Naive thymus-derived CD4-positive, alpha-beta T cell (primary cell): ENCODE measurements around the gene PDZRN4. TPM values are rescaled to one million over a fixed set of nuclear protein-coding genes. Genes with fewer than 3 reads are reported as not detected.

Experiments
- ATAC-seq: fragments of 150-1000 bp; cut with Tn5 transposase; 2 replicates; pipeline ENCODE4 v1.10.0; 2021; ENCODE audit warnings: mild to moderate bottlenecking, moderate library complexity
- CTCF ChIA-PET: fragments of 350-600 bp; sonication (Branson Sonifier 250); formaldehyde crosslinking; loops from one replicate; lab custom pipeline; 2021; ENCODE audit warnings: antibody characterized with exemption; lab: Charles Lee
- POLR2A ChIA-PET: fragments of 350-600 bp; sonication (Branson Sonifier 250); formaldehyde crosslinking; loops from one replicate; lab custom pipeline; 2021; ENCODE audit warnings: antibody characterized with exemption, inconsistent platforms; lab: Charles Lee
- DNase-seq, 9 donors: peaks; one replicate each; pipeline versions ENCODE4 v3.0.0 to v3.0.0-alpha.2; 2020 to 2022; ENCODE audit warnings: mixed read lengths in 1 of 9
- H3K27ac ChIP-seq: one replicate; pipeline ENCODE4 v1.7.0; 2013; ENCODE audit warnings: mild to moderate bottlenecking, low read depth, low read length, moderate library complexity
- H3K27me3 ChIP-seq, 2 donors: one replicate each; pipeline ENCODE4 v1.7.0; 2013; ENCODE audit warnings: low read length in 2 of 2, mild to moderate bottlenecking in 2 of 2, moderate library complexity in 2 of 2; ENCODE audit not compliant: control insufficient read depth in 2 of 2, insufficient read depth in 2 of 2
- H3K36me3 ChIP-seq, 3 experiments: 1 replicate in 2 of 3; 2 replicates in 1 of 3; pipeline ENCODE4 v1.7.0; 2013; ENCODE audit warnings: low read length in 3 of 3, mild to moderate bottlenecking in 3 of 3, moderate library complexity in 1 of 3; ENCODE audit not compliant: insufficient read depth in 3 of 3, control insufficient read depth in 2 of 3
- H3K4me1 ChIP-seq, 2 donors: one replicate each; pipeline ENCODE4 v1.7.0; 2013; ENCODE audit warnings: low read length in 2 of 2, mild to moderate bottlenecking in 2 of 2, moderate library complexity in 1 of 2; ENCODE audit not compliant: control insufficient read depth in 2 of 2, insufficient read depth in 2 of 2
- H3K4me3 ChIP-seq: 2 replicates; pipeline ENCODE4 v1.7.0; 2013; ENCODE audit warnings: mild to moderate bottlenecking, low read length
- H3K9me3 ChIP-seq, 3 experiments: 1 replicate in 2 of 3; 2 replicates in 1 of 3; pipeline ENCODE4 v1.7.0; 2013; ENCODE audit warnings: low read length in 3 of 3; ENCODE audit not compliant: control insufficient read depth in 2 of 3
- H3K27ac Mint-ChIP-seq, 9 donors: one replicate each; pipeline ENCODE4 v1.8.0; 2020 to 2022; ENCODE audit warnings: mixed read lengths in 9 of 9, mild to moderate bottlenecking in 8 of 9, moderate library complexity in 5 of 9, inconsistent platforms in 2 of 9
- H3K27me3 Mint-ChIP-seq, 5 donors: one replicate each; pipeline ENCODE4 v1.8.0; 2021 to 2022; ENCODE audit warnings: mixed read lengths in 5 of 5, mild to moderate bottlenecking in 1 of 5
- H3K36me3 Mint-ChIP-seq, 5 donors: one replicate each; pipeline ENCODE4 v1.8.0; 2020 to 2022; ENCODE audit warnings: mixed read lengths in 5 of 5, mild to moderate bottlenecking in 3 of 5, inconsistent platforms in 1 of 5
- H3K4me1 Mint-ChIP-seq, 7 donors: one replicate each; pipeline ENCODE4 v1.8.0; 2020 to 2022; ENCODE audit warnings: mixed read lengths in 7 of 7, mild to moderate bottlenecking in 3 of 7, inconsistent platforms in 1 of 7
- H3K4me3 Mint-ChIP-seq, 10 donors: one replicate each; pipeline ENCODE4 v1.8.0; 2020 to 2022; ENCODE audit warnings: mild to moderate bottlenecking in 10 of 10, mixed read lengths in 10 of 10, moderate library complexity in 6 of 10, inconsistent platforms in 2 of 10
- H3K9me3 Mint-ChIP-seq, 11 donors: one replicate each; pipeline ENCODE4 v1.8.0; 2020 to 2022; ENCODE audit warnings: mixed read lengths in 11 of 11, mild to moderate bottlenecking in 4 of 11, inconsistent platforms in 1 of 11, moderate library complexity in 1 of 11
- intact Hi-C, 2 donors: fragments of 100-400 bp; cut with micrococcal nuclease; formaldehyde crosslinking; loops; one replicate each; pipeline ENCODE4 v1.15.1; 2023
- polyA plus RNA-seq, 2 donors: library from polyadenylated mRNA; unstranded; fragments of 300-500 nt; fragmentation: Illumina TruSeq; gene quantifications; one replicate each; pipeline ENCODE4 v1.2.3, GENCODE V29; 2021
- total RNA-seq, 6 experiments: library from RNA in 5 of 6; stranded (reverse) in 5 of 6; gene quantifications; 1 replicate in 5 of 6; 2 replicates in 1 of 6; pipeline ENCODE4 v1.2.3 and lab custom pipeline; 2021 to 2026

The PDZRN4 gene
- total and polyA plus RNA-seq, 7 experiments from 2014 or later, result not detected

DNA sequence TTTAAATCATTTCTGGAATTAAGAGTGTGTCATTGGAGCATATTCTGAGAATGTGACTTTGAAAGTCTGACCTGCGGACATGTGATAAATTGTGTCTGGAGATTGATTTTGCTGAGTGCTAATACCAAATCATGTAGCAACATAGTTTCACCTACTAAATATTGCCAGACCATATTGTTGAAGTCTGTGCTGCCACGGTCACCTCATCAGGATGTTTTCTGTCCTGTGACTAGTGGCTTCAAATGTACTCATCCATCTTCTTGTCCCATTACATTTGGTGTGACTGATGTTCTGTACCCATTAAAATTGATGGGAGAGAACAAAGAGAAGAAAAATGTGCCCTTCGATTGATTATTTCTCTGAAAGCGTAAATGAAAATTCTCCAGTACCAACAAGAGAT, 265.3 kb downstream of the PDZRN4 start:
- H3K27ac ChIP-seq, result no peak overlapping the region
- intact Hi-C loops, result no loop called here
- ChIA-PET CTCF (no interaction called here), POLR2A (no interaction called here)
- Mint-ChIP-seq H3K4me3 (no peak overlapping the region), H3K27ac (no peak overlapping the region), H3K36me3 (no peaks in the 10 kb centered on the region), H3K27me3 (no peaks in the 10 kb centered on the region), H3K9me3 (no peaks in the 10 kb centered on the region), H3K4me1 (no peaks in the 10 kb centered on the region)
- ATAC-seq, result no peak
- no peak overlapping the region for H3K4me3 ChIP-seq
- H3K36me3 ChIP-seq, result no peaks in the 10 kb centered on the region
- no peaks in the 10 kb centered on the region for H3K27me3 ChIP-seq
- no peaks in the 10 kb centered on the region for H3K4me1 ChIP-seq
- no peaks in the 10 kb centered on the region for H3K9me3 ChIP-seq
- DNase-seq, result no peak

DNA sequence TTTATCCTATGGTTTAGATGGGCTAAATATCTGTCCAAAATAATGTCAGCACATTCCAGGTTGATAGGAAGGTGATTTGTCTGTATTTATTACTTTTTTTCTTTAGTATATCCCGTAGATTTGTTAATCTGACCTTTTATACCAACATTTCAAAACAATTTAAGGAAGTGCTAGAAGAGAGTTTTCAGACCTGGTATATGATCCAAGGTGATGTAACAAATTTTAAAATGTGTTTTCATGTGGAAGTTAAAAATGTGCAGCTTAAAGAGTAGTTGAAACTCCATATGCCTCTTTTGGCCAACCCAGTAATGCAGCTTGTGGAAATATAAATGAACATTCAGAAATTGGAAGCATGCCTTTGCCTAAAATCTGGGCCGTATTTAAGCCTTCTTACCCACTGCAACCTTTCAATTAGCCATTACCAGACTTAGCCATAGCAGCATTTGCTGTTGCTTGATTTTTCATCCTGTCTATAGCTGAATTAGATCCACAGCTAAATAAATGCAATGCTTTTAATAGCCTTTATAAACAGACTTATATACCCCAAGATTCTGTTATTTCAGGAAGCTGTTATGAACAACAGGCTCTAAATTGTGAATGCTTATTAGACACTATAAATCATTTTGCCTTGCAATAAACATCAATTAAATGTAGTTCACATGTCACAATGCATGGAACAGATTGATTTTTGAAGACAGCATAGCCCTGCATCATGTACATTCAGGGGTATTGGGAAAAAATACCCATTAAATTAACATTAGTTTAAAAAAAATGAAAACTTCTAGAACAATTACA, 271.2 kb downstream of the PDZRN4 start:
- ATAC-seq (no peak), DNase-seq (no peak)
- peaks cover 0 to 4% (median 0%) of the 10 kb centered on the region in 5 donors for H3K27me3 Mint-ChIP-seq
- no peak overlapping the region for H3K4me3 ChIP-seq
- no peaks in the 10 kb centered on the region for H3K27me3 ChIP-seq
- H3K9me3 ChIP-seq, result no peaks in the 10 kb centered on the region
- H3K9me3 Mint-ChIP-seq, result no peaks in the 10 kb centered on the region
- ChIA-PET CTCF (no interaction called here), POLR2A (no interaction called here)
- no peaks in the 10 kb centered on the region for H3K36me3 Mint-ChIP-seq
- H3K4me3 Mint-ChIP-seq, result no peak overlapping the region
- no peaks in the 10 kb centered on the region for H3K36me3 ChIP-seq
- H3K4me1 ChIP-seq, result no peaks in the 10 kb centered on the region
- intact Hi-C loops, result no loop called here
- H3K4me1 Mint-ChIP-seq, result no peaks in the 10 kb centered on the region
- H3K27ac Mint-ChIP-seq, result no peak overlapping the region
- no peak overlapping the region for H3K27ac ChIP-seq

DNA sequence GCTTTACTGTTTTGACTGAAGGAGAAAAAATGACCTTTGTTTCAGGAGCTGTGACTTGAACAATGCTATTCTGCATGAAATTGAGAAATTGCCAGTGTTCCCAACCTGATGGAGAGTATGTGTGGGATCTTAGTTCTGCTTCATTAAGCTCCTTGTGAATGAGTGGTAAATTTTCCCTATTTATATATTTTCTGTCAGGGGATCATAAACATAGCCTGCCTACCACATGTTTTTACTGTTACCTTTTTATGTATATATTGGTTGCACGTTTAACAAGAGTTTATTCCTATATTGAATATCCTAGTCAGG, 271.7 kb downstream of the PDZRN4 start:
- H3K9me3 ChIP-seq, result no peaks in the 10 kb centered on the region
- no peak overlapping the region for H3K27ac Mint-ChIP-seq
- intact Hi-C loops, result no loop called here
- no peak for DNase-seq
- H3K36me3 ChIP-seq, result no peaks in the 10 kb centered on the region
- ChIA-PET POLR2A (no interaction called here), CTCF (no interaction called here)
- H3K27me3 Mint-ChIP-seq, result peaks cover 0 to 4% (median 0%) of the 10 kb centered on the region in 5 donors
- H3K4me3 ChIP-seq, result no peak overlapping the region
- no peaks in the 10 kb centered on the region for H3K36me3 Mint-ChIP-seq
- no peaks in the 10 kb centered on the region for H3K9me3 Mint-ChIP-seq
- H3K4me1 Mint-ChIP-seq, result no peaks in the 10 kb centered on the region
- no peak overlapping the region for H3K27ac ChIP-seq
- no peaks in the 10 kb centered on the region for H3K27me3 ChIP-seq
- H3K4me3 Mint-ChIP-seq, result no peak overlapping the region
- ATAC-seq, result no peak
- no peaks in the 10 kb centered on the region for H3K4me1 ChIP-seq

DNA sequence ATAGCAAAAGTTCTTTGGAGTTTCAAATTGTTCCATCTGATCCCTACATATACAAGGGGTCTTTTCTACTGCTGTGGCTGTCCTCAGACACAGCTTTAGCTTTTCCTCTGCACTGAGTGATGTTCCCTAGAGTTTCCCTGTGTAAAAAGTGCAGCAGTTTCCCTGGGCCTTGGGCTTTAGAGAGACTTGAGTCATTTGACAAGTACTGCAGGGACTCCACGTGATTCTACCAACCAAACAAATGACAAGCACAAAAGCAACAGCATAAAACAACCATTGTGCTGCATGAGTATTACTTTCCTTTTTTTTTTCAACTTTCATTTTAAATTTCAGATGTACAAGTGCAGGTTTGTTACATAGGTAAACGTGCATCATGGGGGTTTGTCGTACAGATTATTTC, 272.8 kb downstream of the PDZRN4 start:
- no peak overlapping the region for H3K4me3 ChIP-seq
- no peaks in the 10 kb centered on the region for H3K27me3 ChIP-seq
- Mint-ChIP-seq H3K4me3 (no peak overlapping the region), H3K9me3 (no peaks in the 10 kb centered on the region), H3K36me3 (no peaks in the 10 kb centered on the region), H3K27me3 (peaks cover 0 to 4% (median 0%) of the 10 kb centered on the region in 5 donors), H3K4me1 (no peaks in the 10 kb centered on the region), H3K27ac (no peak overlapping the region)
- POLR2A ChIA-PET, result no interaction called here
- ATAC-seq (no peak), DNase-seq (no peak)
- intact Hi-C loops, result no loop called here
- no peaks in the 10 kb centered on the region for H3K9me3 ChIP-seq
- no peaks in the 10 kb centered on the region for H3K4me1 ChIP-seq
- no peak overlapping the region for H3K27ac ChIP-seq
- H3K36me3 ChIP-seq, result no peaks in the 10 kb centered on the region
- CTCF ChIA-PET, result no interaction called here

DNA sequence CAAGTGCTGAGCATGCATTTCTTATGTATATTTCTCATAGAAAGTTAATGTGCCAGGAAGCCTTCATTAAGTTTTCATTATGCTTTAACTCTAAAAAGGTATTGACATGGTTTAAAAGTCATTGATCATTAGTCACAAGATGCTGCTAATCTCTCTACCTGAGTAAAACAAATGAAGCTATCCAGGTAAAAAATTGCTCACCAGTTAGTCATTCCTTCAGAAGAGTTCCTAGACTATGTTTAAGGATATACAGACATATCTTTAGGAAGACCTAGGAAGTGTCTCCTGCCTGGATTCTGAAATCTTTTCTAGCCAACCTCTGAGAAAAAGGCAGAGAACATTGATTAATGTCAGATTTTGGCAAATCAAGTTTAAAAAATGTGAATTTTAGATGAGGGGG, 274.2 kb downstream of the PDZRN4 start:
- no peak overlapping the region for H3K27ac Mint-ChIP-seq
- intact Hi-C loops, result no loop called here
- H3K36me3 ChIP-seq, result no peaks in the 10 kb centered on the region
- H3K4me1 ChIP-seq, result no peaks in the 10 kb centered on the region
- no peak for ATAC-seq
- no peak overlapping the region for H3K27ac ChIP-seq
- no peak overlapping the region for H3K4me3 ChIP-seq
- no peak overlapping the region for H3K4me3 Mint-ChIP-seq
- peaks cover 0 to 4% (median 0%) of the 10 kb centered on the region in 5 donors for H3K27me3 Mint-ChIP-seq
- DNase-seq, result no peak
- H3K27me3 ChIP-seq, result no peaks in the 10 kb centered on the region
- H3K4me1 Mint-ChIP-seq, result no peaks in the 10 kb centered on the region
- H3K36me3 Mint-ChIP-seq, result no peaks in the 10 kb centered on the region
- H3K9me3 Mint-ChIP-seq, result no peaks in the 10 kb centered on the region
- H3K9me3 ChIP-seq, result no peaks in the 10 kb centered on the region
- ChIA-PET CTCF (no interaction called here), POLR2A (no interaction called here)

DNA sequence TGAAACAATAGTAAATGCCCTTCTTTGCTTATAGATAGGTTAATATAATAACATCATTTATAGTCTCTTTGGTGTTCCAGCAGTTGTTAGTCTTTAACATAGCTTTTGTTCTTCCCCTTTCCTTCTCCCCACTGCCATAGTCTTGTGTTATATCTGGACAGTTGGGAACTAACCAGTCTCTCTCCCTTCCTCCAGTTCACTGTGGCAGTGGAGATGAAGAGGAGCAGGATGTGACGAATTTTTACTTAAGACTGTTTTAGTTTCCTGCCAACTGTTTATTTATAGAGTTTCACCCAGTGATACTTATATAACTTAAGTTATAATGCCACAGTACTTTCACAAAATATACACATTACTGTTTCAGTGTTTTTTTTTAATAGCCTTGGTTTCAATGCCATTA, 277.4 kb downstream of the PDZRN4 start:
- no peak overlapping the region for H3K27ac ChIP-seq
- Mint-ChIP-seq H3K4me3 (no peak overlapping the region), H3K9me3 (no peaks in the 10 kb centered on the region), H3K36me3 (no peaks in the 10 kb centered on the region), H3K27me3 (peaks cover 0 to 11% (median 0%) of the 10 kb centered on the region in 5 donors), H3K4me1 (no peaks in the 10 kb centered on the region), H3K27ac (no peak overlapping the region)
- ChIA-PET POLR2A (no interaction called here), CTCF (no interaction called here)
- no peaks in the 10 kb centered on the region for H3K9me3 ChIP-seq
- no peak for ATAC-seq
- intact Hi-C loops, result no loop called here
- no peaks in the 10 kb centered on the region for H3K27me3 ChIP-seq
- H3K4me3 ChIP-seq, result no peak overlapping the region
- no peak for DNase-seq
- H3K4me1 ChIP-seq, result no peaks in the 10 kb centered on the region
- H3K36me3 ChIP-seq, result no peaks in the 10 kb centered on the region

DNA sequence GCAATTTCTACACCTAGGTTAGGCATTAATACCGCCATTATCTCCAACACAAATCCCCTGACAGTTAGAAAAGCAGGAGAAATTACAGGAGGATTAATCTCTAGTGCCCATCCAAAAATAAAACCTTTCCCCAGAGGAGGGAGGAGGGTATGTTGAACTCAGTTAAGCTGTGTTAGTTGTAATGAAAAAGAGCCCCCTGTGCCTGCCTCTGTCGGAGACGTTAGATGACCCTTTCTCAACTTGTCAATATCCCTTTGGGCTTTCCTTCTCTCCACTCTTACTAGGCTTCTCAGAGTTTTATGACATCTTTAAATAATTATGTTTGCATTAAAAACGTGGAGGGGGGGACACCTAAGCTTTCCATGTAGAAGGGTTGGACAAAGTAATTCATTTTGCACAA, 278.2 kb downstream of the PDZRN4 start:
- no peak for ATAC-seq
- Mint-ChIP-seq H3K27ac (no peak overlapping the region), H3K27me3 (peaks cover 0 to 11% (median 0%) of the 10 kb centered on the region in 5 donors), H3K9me3 (no peaks in the 10 kb centered on the region), H3K4me1 (no peaks in the 10 kb centered on the region), H3K36me3 (no peaks in the 10 kb centered on the region), H3K4me3 (no peak overlapping the region)
- CTCF ChIA-PET, result no interaction called here
- no peaks in the 10 kb centered on the region for H3K27me3 ChIP-seq
- intact Hi-C loops, result no loop called here
- H3K9me3 ChIP-seq, result no peaks in the 10 kb centered on the region
- DNase-seq, result no peak
- H3K27ac ChIP-seq, result no peak overlapping the region
- no peaks in the 10 kb centered on the region for H3K4me1 ChIP-seq
- H3K4me3 ChIP-seq, result no peak overlapping the region
- H3K36me3 ChIP-seq, result no peaks in the 10 kb centered on the region
- POLR2A ChIA-PET, result no interaction called here
